ENCODE data around the gene COMT. TPM values are rescaled to one million over a fixed set of nuclear protein-coding genes. Genes with fewer than 3 reads are reported as not detected.

COMT gene
- total RNA-seq, 4 donors from 2014 or later: 166 to 214 (median 180) TPM

DNA sequence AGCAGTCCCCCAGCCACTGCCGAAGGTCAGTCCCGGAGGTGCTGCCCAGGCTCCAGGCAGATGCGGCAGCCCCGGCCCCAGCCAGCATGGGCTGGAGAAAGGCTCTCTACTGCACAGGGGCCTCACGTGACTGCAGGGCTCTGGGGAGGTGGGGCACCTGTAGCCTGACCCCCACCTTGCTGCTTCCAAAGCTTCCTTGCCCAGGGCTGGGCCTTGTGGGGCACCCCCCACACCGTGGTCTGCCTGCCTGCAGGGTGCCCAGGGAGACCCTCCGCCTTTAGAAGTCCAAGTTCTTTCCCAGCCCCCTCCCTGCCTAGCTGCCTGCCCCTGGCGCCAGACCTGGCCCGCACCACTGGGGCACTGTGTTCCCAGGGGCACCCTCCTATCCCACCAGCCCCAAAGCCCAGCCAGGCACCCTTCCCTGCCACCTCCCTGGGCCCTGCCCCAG, 28.5 kb downstream of the COMT start:
- DNase-seq (ENCODE audit: low spot score) (no peak), ATAC-seq (ENCODE audit: low FRiP score) (no peak)
- no peak for TF ChIP-seq CTCF (IDR thresholded peaks at IDR 0.05)

GRCh38 chr22:19970479-19971275, 29.1 kb downstream of the COMT start:
- TF ChIP-seq CTCF (IDR thresholded peaks at IDR 0.05): peak in 1 of 3 donors; percentile 64
- DNase-seq (ENCODE audit: low spot score) (peak; percentile 71), ATAC-seq (ENCODE audit: low FRiP score) (peak; percentile 46)

- no peak for ATAC-seq (ENCODE audit: low FRiP score)
- no peak for DNase-seq (ENCODE audit: low spot score)
- TF ChIP-seq CTCF (IDR thresholded peaks at IDR 0.05): no peak
These were observed 29.9 kb downstream of the COMT start for GRCh38 chr22:19971276-19972124.

- ATAC-seq (ENCODE audit: low FRiP score) (no peak), DNase-seq (ENCODE audit: low spot score) (no peak)
- no peak for TF ChIP-seq CTCF (IDR thresholded peaks at IDR 0.05)
These were observed 30.7 kb downstream of the COMT start for GRCh38 chr22:19972251-19972650.

- ATAC-seq (ENCODE audit: low FRiP score) (no peak), DNase-seq (ENCODE audit: low spot score) (no peak)
- TF ChIP-seq CTCF (IDR thresholded peaks at IDR 0.05): no peak
These were observed 31.3 kb downstream of the COMT start for GRCh38 chr22:19972652-19973550.

DNA sequence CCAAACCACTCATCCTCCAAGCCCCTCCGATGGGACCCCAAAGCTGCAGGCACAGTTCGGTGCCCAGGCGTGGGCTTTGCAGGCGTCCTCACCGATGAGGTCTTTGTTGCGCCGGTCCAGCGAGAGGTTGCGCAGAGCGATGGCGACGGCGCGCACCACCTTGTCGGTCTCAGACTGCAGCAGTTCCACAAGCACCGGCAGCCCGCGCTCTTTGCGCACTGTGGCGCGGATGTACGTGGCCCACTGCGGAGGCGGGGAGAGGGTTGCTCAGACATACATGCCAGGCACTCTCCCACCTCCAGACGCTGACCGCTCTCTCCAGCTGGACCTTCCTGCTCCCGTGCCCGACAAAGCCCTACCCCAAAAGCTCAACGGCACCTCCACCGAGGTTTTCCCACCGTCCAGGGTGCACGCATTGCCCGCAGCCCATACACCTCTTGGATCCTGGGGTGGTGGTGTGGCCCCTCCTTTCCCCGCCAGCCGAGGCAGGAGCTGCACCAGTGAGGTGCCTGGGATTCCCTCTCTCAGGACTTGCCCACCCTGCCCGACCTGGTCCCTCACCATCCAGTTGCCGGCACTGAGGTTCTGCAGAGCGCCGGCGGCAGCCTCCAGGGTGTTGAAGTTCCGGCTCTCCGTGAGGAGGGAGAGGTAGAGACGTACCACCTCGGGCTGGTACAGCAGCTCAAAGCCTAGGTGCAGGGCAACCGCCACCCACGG, 32.1 kb downstream of the COMT start:
- DNase-seq (ENCODE audit: low spot score) (no peak), ATAC-seq (ENCODE audit: low FRiP score) (no peak)
- no peak for TF ChIP-seq CTCF (IDR thresholded peaks at IDR 0.05)
